Right renal pelvis (tissue), 4 donors: ENCODE results near the gene ERCC4. TPM values are rescaled to one million over a fixed set of nuclear protein-coding genes. Genes with fewer than 3 reads are reported as not detected.

Source experiments
- DNase-seq, 4 donors: peaks; one replicate each; pipeline ENCODE4 v3.0.0-alpha.2; 2013; ENCODE audit warnings: low read depth in 4 of 4, low spot score in 3 of 4, missing footprints in 1 of 4
- polyA plus RNA-seq, 4 donors: library from polyadenylated mRNA; unstranded; fragments of 120-200 nt; gene quantifications; one replicate each; pipeline ENCODE4 v1.2.1, GENCODE V29; 2013; ENCODE audit not compliant: insufficient read length in 4 of 4

ERCC4 gene
- polyA plus RNA-seq, 4 donors = 10.7 to 18.5 (median 15.6) TPM

DNA sequence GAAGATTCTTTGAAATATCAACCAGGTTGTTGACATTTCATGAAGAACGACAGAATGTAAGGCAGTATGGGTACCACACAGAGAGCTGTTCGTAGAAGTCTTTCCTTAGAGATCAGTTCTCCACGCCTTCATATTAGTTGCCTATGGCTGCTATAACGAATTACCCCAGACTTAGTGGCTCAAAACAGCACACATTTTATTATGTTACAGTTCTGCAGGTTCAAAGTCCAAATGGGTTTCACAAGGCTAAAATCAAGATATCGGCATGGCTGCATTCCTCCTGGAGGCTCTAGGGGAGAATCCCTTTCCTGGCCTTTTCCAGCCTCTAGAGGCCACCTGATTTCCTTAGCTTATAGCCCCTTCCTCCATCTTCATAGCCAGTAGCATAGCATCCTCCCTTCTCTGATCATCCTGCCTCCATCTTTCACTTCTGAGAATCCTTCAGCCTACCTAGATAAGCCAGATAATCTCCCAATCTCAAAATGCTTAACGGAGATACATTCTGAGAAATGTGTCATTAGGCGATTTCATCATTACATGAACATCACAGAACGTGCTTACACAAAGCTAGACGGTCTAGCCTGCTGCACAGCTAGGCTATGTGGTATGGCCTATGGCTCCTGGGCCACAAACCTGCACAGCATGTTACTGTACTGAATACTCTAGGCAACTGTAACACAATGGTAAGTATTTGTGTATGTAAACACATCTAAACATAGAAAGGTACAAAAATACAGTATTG is 26.0 kb downstream of the ERCC4 start:
- no peak for DNase-seq

DNA sequence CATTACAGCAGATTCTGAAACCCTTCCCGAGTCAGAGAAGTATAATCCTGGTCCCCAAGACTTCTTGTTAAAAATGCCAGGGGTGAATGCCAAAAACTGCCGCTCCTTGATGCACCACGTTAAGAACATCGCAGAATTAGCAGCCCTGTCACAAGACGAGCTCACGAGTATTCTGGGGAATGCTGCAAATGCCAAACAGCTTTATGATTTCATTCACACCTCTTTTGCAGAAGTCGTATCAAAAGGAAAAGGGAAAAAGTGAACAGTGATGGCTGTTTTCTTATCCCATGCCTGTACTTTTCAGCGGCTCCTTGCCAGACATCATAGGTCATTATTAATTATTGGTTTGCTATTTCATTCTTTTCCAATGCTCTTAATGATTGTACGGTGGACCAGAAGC is 28.1 kb downstream of the ERCC4 start:
- no peak for DNase-seq

DNA sequence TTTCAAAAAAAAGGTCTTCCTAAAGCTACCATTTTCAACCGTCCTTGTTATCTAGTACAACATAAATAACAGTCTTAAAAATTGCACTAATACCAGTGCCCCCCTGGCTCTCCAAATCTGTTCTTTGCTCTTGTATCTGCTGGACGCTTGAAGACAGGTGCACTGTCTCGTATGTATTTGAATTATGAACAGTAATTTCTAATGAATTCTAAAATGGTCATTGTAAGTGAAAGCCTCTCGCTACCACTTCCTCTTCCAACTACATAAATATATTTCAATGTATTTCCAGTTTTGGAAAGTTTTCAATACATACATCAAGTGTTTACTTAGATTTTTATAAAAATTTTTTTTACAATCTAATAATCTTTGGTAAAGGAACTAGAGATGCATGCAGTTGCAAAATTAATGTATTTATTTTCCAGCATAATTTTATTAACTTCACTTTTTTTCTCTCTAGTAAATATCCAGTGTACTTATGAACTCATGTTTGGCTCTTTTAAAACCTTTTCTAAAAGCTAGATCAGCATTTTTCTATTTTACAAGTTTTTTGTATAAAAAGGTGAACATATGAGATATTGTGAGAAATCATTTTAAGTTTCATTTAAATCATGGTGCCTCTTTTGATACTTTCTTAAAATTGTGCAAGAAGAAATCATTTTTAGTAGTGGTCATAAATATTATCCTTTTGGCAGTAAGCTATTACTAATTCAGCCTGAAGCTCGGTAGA is 31.0 kb downstream of the ERCC4 start:
- DNase-seq = no peak

DNA sequence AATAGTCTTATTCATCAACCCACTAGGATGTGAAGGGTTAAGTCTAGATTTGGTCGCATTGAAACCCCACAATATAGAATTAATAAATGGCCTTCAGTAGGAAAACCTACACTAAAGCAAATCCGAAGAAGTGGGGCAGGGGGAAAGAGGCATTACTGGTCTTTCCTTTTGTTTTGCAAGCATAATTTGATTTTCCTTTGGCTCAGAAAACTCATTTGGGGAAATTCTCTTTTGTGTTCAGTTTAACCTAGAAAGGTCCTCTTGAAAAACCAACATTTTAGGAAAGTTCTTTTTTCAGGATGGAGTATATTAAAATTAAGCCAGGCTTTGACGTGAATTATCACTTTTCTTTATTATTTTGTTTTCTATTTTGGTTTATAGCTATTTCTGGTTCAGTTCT is 31.7 kb downstream of the ERCC4 start:
- DNase-seq = no peak

DNA sequence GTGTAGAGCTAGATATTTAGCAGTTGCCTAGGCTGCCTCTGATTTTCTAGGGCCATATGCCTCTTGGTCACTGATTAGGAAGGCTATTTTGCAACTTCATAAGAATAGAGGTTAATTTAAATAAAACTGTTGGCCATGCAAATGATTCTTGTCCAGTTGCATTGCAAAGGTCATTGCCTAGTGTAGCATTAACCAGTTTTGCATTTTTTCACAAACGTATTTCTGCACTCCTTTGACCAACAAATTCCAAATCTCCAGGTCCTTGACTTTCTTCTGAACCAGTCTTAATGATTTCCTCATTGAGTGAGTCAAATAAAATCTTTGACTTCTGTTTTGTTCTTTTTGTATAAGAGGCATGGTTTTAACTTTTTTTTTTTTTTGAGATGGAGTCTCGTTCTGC is 33.5 kb downstream of the ERCC4 start:
- no peak for DNase-seq

DNA sequence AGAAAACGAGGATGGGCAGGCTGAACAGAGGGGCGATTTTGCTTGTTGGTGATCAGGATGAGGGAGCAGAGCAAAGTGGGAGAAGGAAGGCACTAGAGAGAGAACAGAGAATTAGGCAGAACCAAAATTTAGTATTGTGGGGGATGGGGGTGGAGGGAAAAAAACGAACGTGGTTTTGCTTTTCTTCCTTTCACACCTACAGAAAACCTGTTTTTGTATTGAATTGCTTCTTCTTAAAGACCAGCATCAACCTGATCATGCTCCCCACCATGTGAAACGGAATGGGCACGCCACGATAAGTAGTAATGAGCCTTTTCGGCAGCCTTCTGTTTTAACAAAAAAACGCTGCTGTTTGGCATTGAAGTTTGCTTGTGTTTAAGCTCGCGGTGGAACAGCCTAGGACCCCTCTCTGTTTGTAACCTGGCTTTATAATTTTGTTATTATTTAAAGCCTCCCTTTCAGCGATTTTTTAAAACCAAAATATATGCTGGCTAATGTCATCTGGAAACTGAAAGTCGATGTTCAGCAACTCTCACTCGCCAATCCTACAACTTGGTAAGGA is 36.8 kb downstream of the ERCC4 start:
- DNase-seq = no peak

DNA sequence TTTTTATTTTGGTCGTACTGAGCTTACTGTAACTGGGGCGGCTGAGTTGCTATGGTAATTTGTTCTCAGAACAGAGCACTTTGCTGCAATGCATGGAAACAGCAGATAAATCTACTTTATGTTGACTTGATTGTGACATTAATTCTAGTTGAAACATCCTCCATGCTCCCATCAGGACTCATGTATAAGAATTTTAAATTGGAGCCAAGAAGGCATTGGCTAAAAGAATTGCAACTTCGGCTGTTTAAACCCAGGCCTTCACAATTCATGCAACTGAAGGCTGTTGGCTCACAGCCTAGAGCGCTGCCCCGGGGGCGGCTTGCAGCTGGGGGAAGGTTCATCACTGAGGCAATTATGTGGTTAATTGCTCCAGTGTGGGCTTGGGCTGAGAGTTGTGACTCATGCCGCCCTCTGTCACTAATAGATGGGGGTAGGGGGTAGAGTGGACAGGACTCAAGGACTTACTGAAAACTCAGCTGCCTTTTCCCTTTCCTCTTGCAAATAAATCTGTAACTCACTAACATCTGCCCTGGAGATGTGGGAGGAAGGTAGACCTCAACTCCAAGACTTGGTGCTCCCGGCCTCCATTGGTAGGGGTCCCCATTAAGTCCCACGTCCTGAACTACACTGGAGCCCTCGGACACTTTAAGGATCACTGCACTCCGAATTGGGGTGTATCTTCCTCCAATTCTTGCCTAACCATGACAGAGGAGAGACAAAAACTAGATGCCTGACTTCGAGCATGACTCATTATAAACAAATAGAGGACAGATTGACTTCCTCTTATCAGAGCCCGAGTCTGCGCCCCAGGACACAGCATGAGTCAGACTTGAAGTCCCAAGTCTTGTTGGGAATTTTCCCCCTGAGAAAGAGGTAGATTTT is 37.5 kb downstream of the ERCC4 start:
- peak; percentile 53 to 61 (median 57) for DNase-seq

DNA sequence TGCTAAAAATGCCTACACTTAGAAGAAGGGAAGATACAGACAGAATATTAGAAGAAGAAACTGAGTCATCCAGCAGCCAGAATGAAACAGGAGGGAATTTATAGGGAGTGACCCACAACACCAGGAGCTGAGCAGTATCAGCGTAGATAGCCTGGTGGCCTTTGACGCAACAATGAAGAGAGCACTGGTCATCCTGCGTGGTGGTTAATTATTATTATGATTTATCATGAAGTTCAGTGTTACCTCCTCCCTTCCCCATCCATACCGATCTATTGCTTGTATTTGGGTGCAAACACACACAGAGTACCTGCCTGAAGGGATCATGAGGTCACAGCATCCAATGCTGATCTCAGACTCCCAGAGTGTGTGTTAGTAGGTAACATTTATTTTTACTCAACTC is 38.5 kb downstream of the ERCC4 start:
- DNase-seq = no peak

DNA sequence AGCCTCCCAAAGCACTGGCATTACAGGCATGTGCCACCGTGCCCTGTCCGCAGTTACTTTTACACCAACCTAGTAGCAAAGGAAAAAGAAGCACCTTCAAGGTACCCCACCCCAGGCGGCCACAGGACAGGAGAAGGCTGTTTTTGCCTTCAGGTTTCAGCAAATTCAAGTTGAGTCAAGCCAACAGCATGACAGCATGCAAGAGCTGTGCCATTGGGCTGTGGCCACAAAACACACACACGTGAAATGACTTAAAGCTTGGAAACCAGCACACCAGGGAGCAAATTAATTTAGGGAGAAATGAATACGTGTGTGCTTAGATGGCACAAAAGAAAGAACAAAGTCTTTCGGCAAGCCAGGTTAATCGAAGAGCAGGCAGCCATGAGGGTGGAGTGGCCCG is 39.7 kb downstream of the ERCC4 start:
- DNase-seq = no peak

DNA sequence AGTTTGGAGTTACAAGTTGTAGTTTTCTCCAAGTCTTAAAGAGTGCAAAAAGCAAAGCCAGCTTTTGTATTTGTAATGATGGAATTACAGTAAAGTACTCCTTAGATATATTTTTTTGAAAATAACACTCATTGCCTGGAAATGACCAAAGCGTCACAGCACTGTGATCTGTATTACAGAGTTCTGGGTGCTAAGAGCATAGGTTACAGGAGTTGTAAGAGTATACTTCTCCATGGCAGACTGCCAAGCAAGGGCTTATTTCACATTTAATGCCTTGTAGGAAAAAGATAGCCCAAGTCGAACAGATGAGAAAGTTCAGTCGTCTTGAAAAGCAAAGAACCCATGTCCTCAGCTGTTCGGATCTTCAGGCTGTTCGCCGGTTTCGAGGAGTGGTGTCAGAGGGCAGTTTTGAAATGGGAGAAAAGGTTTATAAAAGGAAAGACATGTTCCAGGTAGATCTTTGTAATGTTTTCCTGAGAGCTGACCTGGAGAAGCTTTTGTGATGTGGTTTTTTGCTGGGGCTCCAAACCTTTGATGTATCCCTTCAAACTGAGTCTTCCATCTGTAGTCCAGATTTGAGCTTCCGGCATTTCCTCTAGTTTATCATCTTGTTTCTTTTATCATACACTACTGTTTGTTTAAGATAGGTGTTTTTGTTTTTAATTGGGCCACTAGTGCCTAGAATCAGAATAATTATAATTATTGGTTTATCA is 41.3 kb downstream of the ERCC4 start:
- peak in 2 of 4 donors; percentile 34 to 55 for DNase-seq

DNA sequence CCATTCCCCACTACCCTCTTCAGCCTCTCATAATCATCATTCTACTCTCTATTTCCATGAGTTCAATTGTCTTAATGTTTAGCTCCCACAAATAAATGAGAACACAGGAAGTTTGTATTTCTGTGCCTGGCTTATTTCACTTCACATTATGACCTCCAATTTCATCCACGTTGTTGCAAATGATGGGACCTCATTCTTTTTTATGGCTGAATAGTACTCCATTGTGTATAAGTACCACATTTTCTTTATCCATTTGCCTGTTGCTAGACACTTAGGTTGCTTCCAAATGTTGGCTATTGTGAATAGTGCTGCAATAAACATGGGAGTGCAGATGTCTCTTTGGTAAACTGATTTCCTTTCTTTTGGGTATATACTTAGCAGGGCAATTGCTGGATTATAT is 42.3 kb downstream of the ERCC4 start:
- no peak for DNase-seq

DNA sequence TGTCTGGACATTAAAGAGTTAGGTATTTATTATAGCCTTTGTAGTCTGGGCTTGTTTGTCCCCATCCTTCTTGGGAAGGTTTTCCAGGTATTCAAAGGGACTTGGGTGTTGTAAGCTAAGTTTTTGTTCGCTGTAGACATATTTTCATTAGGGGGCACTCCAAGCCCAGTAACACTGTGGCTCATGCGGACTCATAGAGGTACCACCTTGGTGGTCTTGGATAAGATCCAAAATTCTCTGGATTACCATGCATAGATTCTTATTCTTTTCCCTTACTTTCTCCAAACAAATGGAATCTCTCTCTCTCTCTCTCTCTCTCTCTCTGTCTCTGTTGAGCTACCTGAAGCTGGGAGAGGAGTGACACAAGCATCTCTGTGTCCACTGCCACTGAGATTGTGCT is 48.9 kb downstream of the ERCC4 start:
- no peak for DNase-seq

DNA sequence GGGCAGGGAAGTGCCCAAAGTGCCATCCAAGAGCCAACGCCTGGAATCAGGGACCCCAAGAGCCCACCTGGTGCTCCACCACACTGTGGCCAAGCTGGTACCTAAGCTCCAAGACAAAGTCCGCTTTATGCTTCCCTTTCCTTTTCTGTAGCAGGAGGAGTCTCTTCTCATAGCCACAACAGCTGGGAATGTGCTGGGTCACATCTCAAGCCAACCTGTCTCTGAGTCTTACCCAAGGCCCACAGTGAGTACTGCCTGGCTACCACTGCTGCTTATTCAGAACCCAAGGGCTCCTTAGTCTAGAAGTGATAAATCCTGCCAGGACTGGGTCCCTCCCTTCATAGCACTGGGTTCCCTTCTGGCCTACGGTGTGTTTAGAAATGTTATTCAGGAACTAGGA is 49.8 kb downstream of the ERCC4 start:
- DNase-seq = no peak

DNA sequence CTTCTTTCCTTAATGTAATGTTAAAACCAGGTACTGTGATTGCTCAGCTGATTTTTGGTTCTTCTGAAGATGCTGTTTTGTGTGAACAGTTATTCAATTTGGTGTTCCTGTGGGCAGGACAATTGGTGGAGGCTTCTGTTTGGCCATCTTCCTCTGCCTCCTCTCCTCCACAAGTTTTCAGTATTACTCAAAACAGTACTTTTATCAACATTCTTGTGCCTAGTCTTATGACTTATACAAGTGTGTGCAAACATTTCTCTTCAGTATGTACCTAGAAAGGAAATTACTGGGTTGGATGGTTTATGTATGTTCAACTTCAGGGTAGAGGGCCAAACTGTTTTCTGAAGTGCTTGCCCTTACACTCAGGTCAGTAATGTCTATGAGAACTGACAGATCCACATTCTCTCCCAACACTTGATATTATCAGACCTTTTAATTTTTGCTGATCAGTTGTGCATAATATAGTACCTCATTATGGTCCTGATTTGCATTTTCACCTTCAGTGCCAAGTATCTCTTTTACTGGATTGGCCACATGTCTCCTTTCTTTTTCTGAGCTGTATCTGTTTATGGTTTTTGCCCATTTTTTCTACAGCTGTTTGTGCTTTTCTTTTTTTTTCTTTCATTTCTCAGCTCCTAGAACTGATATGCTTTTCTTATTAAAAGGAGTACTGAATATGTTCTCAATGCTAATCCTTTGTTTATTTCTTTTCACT is 50.9 kb downstream of the ERCC4 start:
- DNase-seq = no peak

DNA sequence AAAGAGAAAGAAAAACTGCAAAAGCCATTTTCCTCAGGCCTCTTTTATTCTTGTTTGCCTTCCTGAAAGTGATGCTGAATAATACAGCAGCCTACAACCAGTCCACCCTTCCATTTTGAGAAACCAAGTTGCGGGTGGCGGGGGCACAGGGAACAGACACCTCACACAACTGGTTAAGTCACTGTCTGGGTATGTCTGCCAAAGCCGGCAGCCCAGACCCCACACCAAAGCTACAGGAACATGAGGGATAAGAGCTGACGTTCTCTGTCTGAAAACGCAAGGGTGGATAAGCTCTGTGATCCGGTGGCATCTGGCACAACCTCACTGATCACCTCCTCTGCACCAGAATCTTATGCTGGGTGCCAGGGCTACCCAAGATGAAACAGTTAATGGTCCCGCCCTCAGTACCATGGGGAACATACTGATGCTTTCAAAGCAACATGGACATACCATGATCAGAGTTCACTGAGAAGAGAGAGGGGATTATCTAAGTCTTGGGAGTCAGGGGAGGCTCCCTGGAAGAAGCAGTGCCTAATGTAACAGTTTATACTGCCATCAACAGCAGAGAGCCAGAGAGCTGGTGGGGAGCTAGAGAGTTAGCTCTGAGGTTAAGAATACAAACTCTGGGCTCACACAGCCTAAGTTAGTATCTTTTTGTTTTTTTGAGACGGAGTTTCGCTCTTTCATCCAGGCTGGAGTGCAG is 53.5 kb downstream of the ERCC4 start:
- no peak for DNase-seq

DNA sequence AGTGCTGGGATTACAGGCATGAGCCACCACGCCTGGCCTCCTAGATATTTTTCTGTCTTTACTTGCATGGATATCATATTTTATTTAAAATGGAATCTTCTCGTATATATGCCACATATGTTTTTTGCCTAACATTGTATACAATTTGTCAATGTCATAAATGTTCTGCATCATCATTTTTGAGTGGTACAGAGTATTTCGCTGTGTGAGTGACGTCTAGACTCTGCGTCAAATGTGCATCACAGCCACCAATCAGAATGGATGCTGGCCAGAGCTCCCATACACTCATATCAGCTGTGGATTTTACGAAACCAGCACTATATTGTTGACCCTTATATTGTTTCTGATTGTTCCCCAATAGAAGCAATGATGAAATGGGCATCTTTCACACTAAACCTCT is 57.2 kb downstream of the ERCC4 start:
- no peak for DNase-seq

DNA sequence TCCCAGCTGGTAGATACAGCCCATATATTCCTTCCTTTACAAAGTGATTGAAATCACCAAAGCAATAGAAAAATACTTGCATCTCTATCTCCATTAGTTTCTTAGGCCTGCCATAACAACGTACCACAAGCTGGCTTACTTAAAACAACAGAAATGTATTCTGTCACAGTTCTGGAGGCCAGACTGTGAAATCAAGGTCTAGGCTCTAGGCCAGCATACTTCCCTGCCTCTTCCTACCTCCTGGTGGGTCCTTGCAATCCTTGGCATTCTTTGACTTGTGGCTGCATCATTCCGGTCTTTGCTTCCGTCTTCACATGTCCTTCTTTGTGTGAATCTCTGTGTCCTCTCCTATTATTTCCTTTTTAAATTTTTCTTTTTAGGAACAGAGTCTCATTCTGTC is 62.5 kb downstream of the ERCC4 start:
- no peak for DNase-seq

DNA sequence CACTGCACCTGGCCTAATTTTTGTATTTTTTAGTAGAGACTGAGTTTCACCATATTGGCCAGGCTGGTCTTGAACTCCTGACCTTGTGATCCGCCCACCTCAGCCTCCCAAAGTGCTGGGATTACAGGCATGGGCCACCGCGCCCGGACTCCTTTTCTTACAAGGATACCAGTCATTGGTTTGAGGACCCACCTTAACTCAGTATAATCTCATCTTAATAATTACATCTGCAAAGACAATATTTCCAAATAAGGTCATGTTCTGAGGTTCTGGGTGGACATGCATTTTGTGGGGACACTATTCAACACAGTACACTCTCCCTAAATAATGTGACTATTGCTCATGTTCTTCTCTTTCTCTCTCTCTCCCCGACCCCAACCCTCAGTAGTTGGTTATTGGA is 63.7 kb downstream of the ERCC4 start:
- no peak for DNase-seq

DNA sequence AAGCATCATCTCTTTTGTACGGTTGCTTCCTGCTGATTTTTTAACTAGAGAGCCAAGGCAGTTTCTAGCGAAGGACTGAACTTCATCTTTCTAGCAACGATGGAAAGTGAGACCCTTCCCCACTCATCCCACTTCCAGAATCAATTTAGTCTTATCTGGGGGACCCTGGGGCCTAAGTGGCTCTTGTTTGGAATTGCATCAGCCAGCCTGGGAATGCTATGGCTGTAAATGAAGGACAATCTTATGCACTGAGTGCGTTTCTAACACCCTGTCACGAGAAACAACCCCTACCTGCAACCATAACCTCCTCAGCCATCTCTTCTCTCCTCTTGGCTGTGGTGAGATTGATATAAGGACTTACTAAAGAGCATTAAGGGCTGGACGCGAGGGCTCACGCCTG is 64.8 kb downstream of the ERCC4 start:
- no peak for DNase-seq
